GM12874 (cell line): Measurements from ENCODE around the gene ACER2.
A peak's percentile ranks its signal among the peaks of the same experiment; 100 is the strongest.

Experiments used
- TF ChIP-seq, protein P1 (sequence below): IDR thresholded peaks from 2 replicates; pipeline ENCODE4 v1.5.1; 2011; ENCODE audit warnings: low read depth, mild to moderate bottlenecking, control low read depth, low read length, moderate library complexity; ENCODE audit not compliant: insufficient read depth

ACER2 gene

GRCh38 chr9:19470981-19471650 lies 62.3 kb downstream of the ACER2 start:
- TF ChIP-seq, protein P1, sequence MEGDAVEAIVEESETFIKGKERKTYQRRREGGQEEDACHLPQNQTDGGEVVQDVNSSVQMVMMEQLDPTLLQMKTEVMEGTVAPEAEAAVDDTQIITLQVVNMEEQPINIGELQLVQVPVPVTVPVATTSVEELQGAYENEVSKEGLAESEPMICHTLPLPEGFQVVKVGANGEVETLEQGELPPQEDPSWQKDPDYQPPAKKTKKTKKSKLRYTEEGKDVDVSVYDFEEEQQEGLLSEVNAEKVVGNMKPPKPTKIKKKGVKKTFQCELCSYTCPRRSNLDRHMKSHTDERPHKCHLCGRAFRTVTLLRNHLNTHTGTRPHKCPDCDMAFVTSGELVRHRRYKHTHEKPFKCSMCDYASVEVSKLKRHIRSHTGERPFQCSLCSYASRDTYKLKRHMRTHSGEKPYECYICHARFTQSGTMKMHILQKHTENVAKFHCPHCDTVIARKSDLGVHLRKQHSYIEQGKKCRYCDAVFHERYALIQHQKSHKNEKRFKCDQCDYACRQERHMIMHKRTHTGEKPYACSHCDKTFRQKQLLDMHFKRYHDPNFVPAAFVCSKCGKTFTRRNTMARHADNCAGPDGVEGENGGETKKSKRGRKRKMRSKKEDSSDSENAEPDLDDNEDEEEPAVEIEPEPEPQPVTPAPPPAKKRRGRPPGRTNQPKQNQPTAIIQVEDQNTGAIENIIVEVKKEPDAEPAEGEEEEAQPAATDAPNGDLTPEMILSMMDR, result no peak

- TF ChIP-seq, protein P1, result peak; percentile 87
These were observed 63.2 kb downstream of the ACER2 start for GRCh38 chr9:19471737-19472648.

- TF ChIP-seq, protein P1, result no peak
These were observed 64.8 kb downstream of the ACER2 start for GRCh38 chr9:19473605-19474004.

GRCh38 chr9:19479874-19480273 lies 71.1 kb downstream of the ACER2 start:
- TF ChIP-seq, protein P1, result no peak

DNA sequence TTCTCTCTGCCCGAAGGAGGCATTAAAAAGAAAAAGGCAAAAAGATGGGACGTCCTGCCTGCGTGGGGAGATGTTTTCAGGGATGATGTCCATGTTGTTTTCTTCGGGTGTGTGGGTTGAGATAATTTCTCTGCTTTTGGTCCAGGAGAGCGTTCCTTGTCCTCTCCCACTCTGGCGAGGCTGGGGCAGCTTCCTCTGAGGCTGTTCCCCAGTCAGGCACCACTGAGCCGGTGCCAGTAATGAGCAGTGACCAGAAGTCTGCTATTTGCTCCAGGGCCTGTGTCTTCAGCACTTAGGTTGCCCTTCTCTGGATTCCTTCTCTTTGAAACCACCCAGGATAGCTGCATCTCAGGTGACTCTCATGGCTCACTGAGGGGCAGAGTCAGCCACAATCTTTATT lies 71.5 kb downstream of the ACER2 start:
- TF ChIP-seq, protein P1, result no peak

DNA sequence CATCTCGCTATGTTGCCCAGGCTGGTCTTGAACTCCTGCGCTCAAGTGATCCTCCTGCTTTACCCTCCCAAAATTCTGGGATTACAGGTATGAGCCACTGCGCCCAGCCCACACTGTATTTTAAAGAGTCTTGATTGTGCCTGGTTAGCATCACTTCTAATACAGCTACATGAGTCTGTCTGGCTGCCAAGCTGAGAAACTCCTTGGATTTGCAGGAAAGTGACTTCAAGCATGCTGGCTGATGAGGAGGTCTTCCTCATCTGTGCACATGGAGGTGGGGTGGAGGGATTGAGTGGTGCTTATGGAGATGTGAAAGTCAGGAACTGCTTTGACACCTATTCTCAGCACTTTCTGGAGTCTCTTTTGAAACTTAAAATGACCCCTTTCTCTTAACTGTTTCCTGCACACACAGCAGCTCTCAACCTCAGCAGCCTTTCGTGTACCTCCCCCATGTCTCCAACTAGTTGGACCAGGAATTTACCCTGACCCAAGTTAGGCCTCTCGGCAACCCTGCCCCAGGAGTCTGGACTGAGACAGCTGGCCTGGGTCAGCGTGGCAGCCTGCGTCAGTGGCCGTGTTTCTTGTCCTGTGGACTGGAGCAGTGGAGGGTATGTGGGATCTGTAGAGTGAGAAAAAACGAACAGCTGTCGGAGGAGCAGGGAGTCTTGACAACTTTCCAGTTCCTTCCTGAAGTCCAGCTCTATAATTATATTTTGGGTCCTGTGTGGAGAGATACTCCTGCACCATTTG lies 72.5 kb downstream of the ACER2 start:
- TF ChIP-seq, protein P1, result no peak

GRCh38 chr9:19481971-19482404 lies 73.2 kb downstream of the ACER2 start:
- TF ChIP-seq, protein P1, result no peak
